HG03571 (cell line): Measurements from ENCODE around the gene RNF8.
"Not testable (repeated sequence)": the region's sequence is repeated elsewhere in the genome, so short reads cannot be mapped to it uniquely, and the experiment has no call there.

ENCODE experiments used
- ATAC-seq: cut with Tn5 transposase; IDR thresholded peaks from one replicate; pipeline ENCODE4 v1.9.1; 2021; ENCODE audit not compliant: unreplicated experiment

The RNF8 gene

GRCh38 chr6:37321101-37321500 lies 32.7 kb upstream of the RNF8 start:
- no peak for ATAC-seq

GRCh38 chr6:37321516-37322415 lies 32.0 kb upstream of the RNF8 start:
- no peak for ATAC-seq

- no peak for ATAC-seq
Observed at GRCh38 chr6:37323580-37323979, 30.2 kb upstream of the RNF8 start.

- no peak for ATAC-seq
Observed at GRCh38 chr6:37324131-37325033, 29.4 kb upstream of the RNF8 start.

- ATAC-seq = not testable (repeated sequence)
Observed at GRCh38 chr6:37330345-37330744, 23.4 kb upstream of the RNF8 start.

GRCh38 chr6:37331047-37331446 lies 22.7 kb upstream of the RNF8 start:
- ATAC-seq = no peak

- ATAC-seq = no peak
Observed at GRCh38 chr6:37332894-37333293, 20.9 kb upstream of the RNF8 start.

- no peak for ATAC-seq
Observed at GRCh38 chr6:37334047-37334446, 19.7 kb upstream of the RNF8 start.

- not testable (repeated sequence) for ATAC-seq
Observed at GRCh38 chr6:37338317-37338716, 15.5 kb upstream of the RNF8 start.

GRCh38 chr6:37338745-37339255 lies 15.0 kb upstream of the RNF8 start:
- no peak for ATAC-seq

GRCh38 chr6:37339741-37340638 lies 13.8 kb upstream of the RNF8 start:
- no peak for ATAC-seq

GRCh38 chr6:37340639-37340943 lies 13.2 kb upstream of the RNF8 start:
- no peak for ATAC-seq

- no peak for ATAC-seq
Observed at GRCh38 chr6:37343248-37343647, 10.5 kb upstream of the RNF8 start.

- ATAC-seq = no peak
Observed at GRCh38 chr6:37344308-37344707, 9.5 kb upstream of the RNF8 start.

GRCh38 chr6:37345804-37346203 lies 8.0 kb upstream of the RNF8 start:
- not testable (repeated sequence) for ATAC-seq

GRCh38 chr6:37347177-37347576 lies 6.6 kb upstream of the RNF8 start:
- no peak for ATAC-seq

GRCh38 chr6:37347670-37348111 lies 6.1 kb upstream of the RNF8 start:
- ATAC-seq = no peak

- no peak for ATAC-seq
Observed at GRCh38 chr6:37351027-37351426, 2.8 kb upstream of the RNF8 start.

GRCh38 chr6:37352384-37352783 lies 1.4 kb upstream of the RNF8 start:
- ATAC-seq = no peak

- peak; percentile 11 for ATAC-seq
Observed at GRCh38 chr6:37354526-37355384, 972 bp downstream of the RNF8 start.
